Left lung (tissue), 10 donors: ENCODE measurements around the gene TSPOAP1. TPM values are rescaled to one million over a fixed set of nuclear protein-coding genes. Genes with fewer than 3 reads are reported as not detected.

Experiments
- ATAC-seq: fragments of 200-7000 bp; cut with Tn5 transposase; one replicate; pipeline ENCODE4 v1.9.1; 2020; ENCODE audit warnings: moderate library complexity
- DNase-seq, 4 donors: peaks; one replicate each; pipeline ENCODE4 v3.0.0-alpha.2; 2013 to 2020
- H3K27ac ChIP-seq, 2 donors: fragments of 200-600 bp; sonication (generic) in 1 of 2; one replicate each; pipeline versions ENCODE4 v1.5.0 to v1.8.0; 2020 to 2021
- H3K27me3 ChIP-seq, 2 donors: fragments of 200-600 bp; sonication (generic) in 1 of 2; one replicate each; pipeline versions ENCODE4 v1.5.0 to v1.8.0; 2020 to 2021
- H3K36me3 ChIP-seq, 2 donors: fragments of 200-600 bp; sonication (generic) in 1 of 2; one replicate each; pipeline versions ENCODE4 v1.5.0 to v1.8.0; 2020 to 2021
- H3K4me1 ChIP-seq, 2 donors: fragments of 200-600 bp; one replicate each; pipeline ENCODE4 v1.8.0; 2021
- H3K4me3 ChIP-seq, 2 donors: fragments of 200-600 bp; sonication (generic) in 1 of 2; one replicate each; pipeline versions ENCODE4 v1.5.0 to v1.8.0; 2020 to 2021; ENCODE audit warnings: mild to moderate bottlenecking in 1 of 2
- H3K9me3 ChIP-seq, 2 donors: fragments of 200-600 bp; sonication (generic) in 1 of 2; one replicate each; pipeline versions ENCODE4 v1.5.0 to v1.8.0; 2020 to 2021
- intact Hi-C, 2 donors: fragments of 100-400 bp; cut with DNase I; formaldehyde crosslinking; loops; one replicate each; pipeline versions ENCODE4 v1.11.2 to v1.14.2; 2022
- polyA plus RNA-seq, 6 donors: library from polyadenylated mRNA; unstranded; fragments of 120-200 nt; gene quantifications; one replicate each; pipeline ENCODE4 v1.2.1, GENCODE V29; 2013; ENCODE audit not compliant: insufficient read length in 6 of 6
- total RNA-seq, 2 donors: library from RNA; stranded (reverse); fragmentation: NEBNext Ultra II Directional; extraction: Animal tissue kit (Norgen Biotek cat#: 25700); gene quantifications; one replicate each; pipeline ENCODE4 v1.2.1, GENCODE V29; 2021
- TF ChIP-seq, protein P1 (sequence below), 2 donors: fragments of 200-600 bp; sonication (generic) in 1 of 2; IDR thresholded peaks; one replicate each; pipeline versions ENCODE4 v1.5.0 to v1.8.0; 2021; ENCODE audit warnings: antibody characterized with exemption in 2 of 2
- donor health status: DM: no; HTN: yes; CAD: no.
- donor health status: DM: no; HTN: no; CAD: no.

Gene TSPOAP1
- total and polyA plus RNA-seq, 8 donors = 7.9 to 65.0 (median 52.7) TPM

DNA sequence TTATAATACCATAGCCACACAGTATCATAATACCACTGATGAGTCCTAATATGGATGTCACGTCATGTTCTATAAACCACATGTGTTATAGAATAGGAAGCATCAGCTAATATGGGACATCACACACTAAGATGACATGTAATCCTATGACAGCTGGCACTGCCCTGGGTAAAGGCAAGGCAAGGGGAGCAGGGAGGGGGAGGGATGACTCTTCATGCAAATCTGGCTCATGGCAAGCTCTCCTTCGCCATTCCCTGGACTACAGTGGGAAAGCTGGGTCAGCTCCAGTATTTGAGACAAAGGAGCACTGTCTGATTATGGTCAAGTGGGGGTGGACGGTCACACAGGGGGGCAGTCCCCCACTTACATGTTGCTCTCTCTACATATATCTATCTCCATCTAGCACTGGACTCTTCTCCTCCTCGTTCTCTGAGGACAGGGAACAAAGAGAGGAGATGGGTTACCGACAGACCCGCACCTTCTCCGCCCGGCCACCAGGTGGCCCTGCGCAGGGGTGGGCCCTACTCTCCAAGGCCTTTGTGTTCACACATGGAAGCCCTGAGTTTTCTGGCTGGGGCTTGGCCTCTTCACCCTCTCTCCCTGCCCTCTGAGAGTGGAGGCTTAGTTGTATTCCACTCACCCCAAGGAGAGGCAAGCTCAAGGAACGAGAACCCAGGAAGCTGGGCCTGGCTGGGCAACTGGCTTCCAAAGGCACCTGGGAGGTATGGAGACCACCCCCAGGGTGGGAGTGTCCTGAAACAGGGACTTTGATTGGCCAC, 24.4 kb downstream of the TSPOAP1 start:
- peaks cover 0 to 10% of the 10 kb centered on the region in 2 donors for H3K4me1 ChIP-seq
- H3K27ac ChIP-seq = no peak overlapping the region
- H3K36me3 ChIP-seq = no peaks in the 10 kb centered on the region
- DNase-seq = peak in 2 of 4 donors; percentile 44 to 91
- intact Hi-C loops = no loop called here
- H3K9me3 ChIP-seq = no peaks in the 10 kb centered on the region
- TF ChIP-seq, protein P1, sequence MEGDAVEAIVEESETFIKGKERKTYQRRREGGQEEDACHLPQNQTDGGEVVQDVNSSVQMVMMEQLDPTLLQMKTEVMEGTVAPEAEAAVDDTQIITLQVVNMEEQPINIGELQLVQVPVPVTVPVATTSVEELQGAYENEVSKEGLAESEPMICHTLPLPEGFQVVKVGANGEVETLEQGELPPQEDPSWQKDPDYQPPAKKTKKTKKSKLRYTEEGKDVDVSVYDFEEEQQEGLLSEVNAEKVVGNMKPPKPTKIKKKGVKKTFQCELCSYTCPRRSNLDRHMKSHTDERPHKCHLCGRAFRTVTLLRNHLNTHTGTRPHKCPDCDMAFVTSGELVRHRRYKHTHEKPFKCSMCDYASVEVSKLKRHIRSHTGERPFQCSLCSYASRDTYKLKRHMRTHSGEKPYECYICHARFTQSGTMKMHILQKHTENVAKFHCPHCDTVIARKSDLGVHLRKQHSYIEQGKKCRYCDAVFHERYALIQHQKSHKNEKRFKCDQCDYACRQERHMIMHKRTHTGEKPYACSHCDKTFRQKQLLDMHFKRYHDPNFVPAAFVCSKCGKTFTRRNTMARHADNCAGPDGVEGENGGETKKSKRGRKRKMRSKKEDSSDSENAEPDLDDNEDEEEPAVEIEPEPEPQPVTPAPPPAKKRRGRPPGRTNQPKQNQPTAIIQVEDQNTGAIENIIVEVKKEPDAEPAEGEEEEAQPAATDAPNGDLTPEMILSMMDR (IDR thresholded peaks at IDR 0.05) = peak; percentile 49 to 87
- peak; percentile 91 for ATAC-seq
- H3K27me3 ChIP-seq = peaks cover 0 to 4% of the 10 kb centered on the region in 2 donors
- H3K4me3 ChIP-seq = no peak overlapping the region

DNA sequence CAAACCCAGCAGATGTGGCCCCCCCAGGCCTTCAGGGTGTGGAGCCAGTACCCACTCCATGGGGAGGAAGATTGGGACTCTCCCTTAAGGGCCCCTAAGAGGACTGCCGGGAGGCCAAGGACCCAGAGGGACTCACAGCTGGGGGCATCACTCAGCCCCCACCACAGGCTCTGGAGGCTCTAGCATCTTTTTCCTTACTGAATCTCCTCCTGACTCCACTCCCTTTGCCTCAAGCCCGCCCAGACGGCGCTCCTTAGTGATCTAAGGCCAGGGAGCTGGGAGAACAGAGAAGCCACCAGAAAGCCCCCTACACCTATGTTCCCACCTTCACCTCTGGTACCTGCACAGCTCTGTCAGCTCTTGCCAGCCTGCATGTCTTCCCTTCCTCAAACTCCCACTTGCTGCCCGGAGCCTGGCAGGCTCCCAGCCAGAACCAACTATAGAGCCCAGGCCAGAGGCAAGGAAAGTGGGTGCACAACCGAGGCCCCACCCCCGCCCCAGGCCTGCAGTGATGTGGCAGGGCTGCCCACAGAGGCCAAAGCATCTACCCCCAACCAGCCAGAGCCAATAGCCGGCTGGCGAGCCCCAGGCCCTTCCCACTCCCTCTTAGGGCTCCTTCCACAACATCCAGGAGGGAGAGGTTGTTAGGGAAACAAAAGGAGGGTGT, 25.5 kb downstream of the TSPOAP1 start:
- no peak overlapping the region for H3K4me3 ChIP-seq
- DNase-seq (no peak), ATAC-seq (no peak)
- H3K27me3 ChIP-seq = peaks cover 0 to 4% of the 10 kb centered on the region in 2 donors
- H3K9me3 ChIP-seq = no peaks in the 10 kb centered on the region
- peaks cover 0 to 10% of the 10 kb centered on the region in 2 donors for H3K4me1 ChIP-seq
- no peaks in the 10 kb centered on the region for H3K36me3 ChIP-seq
- intact Hi-C loops = no loop called here
- H3K27ac ChIP-seq = no peak overlapping the region
- TF ChIP-seq, protein P1 (IDR thresholded peaks at IDR 0.05) = no peak

DNA sequence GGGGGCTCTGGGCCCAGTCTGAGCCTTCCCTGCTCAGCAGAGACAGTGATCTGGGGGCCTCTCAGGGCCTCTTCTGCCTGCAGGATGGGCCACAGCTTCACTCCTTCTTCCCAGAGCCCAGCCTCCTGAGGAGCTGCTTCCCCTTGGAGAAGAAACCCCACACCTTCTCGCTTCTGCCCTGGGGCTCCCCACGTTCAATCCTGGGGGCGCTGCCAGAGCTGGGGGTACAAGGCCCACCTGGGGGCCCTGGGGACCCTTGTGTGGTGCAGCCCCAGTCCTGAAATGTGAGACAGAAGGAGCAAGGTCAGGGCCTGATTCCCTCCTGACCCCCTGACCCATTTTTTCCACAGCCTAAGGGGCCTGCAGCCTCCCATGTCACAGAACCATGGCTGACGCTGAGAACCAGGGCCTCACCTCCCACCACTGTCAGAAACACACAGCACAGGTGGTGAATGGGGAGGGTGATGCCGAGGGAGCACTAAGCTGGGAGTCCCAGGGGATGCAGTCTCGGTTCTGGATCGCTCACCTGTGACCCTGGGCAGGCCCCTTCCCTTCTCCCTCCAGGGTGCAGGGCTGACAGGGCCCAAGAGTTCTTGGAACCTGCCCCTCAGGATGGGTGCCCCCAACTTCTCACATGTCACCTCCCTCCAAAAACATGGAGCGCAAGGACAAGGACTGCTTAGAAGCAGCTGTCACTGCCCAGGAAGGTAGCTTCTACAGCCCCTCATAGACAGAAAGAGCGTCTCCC, 26.2 kb downstream of the TSPOAP1 start:
- H3K36me3 ChIP-seq = no peaks in the 10 kb centered on the region
- TF ChIP-seq, protein P1 (IDR thresholded peaks at IDR 0.05) = no peak
- DNase-seq (no peak), ATAC-seq (no peak)
- no peak overlapping the region for H3K4me3 ChIP-seq
- intact Hi-C loops = no loop called here
- peaks cover 0 to 10% of the 10 kb centered on the region in 2 donors for H3K4me1 ChIP-seq
- H3K27ac ChIP-seq = no peak overlapping the region
- no peaks in the 10 kb centered on the region for H3K9me3 ChIP-seq
- H3K27me3 ChIP-seq = peaks cover 0 to 4% of the 10 kb centered on the region in 2 donors

DNA sequence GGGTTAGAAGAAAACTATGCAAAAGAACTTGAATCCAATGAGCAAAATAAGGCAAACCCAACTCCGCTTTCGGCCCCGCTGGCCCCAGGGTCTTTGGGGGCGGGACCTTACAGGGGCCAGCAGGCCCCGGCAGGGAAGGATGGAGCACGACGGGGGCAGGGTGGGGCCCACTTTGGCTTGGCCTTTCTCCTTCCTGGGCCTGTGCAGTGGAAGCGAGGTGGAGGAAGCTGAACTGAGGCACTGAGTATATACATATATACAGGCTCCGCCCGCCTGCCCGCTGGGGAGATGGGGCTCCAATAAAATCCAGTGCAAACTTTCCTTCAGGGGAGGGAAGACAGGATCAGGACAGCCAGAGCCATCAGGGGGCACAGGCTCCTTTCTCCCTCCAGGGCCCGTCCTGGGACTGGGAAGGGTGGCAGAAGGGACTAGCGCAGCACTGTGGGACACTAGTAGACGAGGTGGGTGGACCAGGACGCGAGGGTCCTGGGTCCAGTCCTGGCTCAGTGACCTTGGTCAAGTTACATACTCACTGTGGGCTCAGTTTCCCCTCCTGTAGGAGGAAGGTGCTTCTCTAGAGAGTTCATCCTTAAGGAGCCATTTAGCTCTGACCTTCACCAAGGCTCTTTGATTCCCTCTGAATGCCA, 27.0 kb downstream of the TSPOAP1 start:
- no peak for DNase-seq
- H3K27ac ChIP-seq = no peak overlapping the region
- intact Hi-C loops = no loop called here
- TF ChIP-seq, protein P1 (IDR thresholded peaks at IDR 0.05) = no peak
- H3K4me1 ChIP-seq = peaks cover 0 to 10% of the 10 kb centered on the region in 2 donors
- ATAC-seq = no peak
- H3K36me3 ChIP-seq = no peaks in the 10 kb centered on the region
- H3K4me3 ChIP-seq = no peak overlapping the region
- peaks cover 0 to 4% of the 10 kb centered on the region in 2 donors for H3K27me3 ChIP-seq
- no peaks in the 10 kb centered on the region for H3K9me3 ChIP-seq
